Non-pigmented ciliary epithelial cell (primary cell): ENCODE data around the gene GRB2.
"Not testable (repeated sequence)": the region's sequence is repeated elsewhere in the genome, so short reads cannot be mapped to it uniquely, and the experiment has no call there.

ENCODE experiments used
- DNase-seq: peaks from one replicate; pipeline ENCODE4 v3.0.0-alpha.2; 2010; ENCODE audit warnings: low read depth

Gene GRB2

GRCh38 chr17:75387771-75388170, 17.7 kb downstream of the GRB2 start:
- no peak for DNase-seq

- DNase-seq: no peak
Measured at GRCh38 chr17:75386430-75386829, 19.0 kb downstream of the GRB2 start.

DNA sequence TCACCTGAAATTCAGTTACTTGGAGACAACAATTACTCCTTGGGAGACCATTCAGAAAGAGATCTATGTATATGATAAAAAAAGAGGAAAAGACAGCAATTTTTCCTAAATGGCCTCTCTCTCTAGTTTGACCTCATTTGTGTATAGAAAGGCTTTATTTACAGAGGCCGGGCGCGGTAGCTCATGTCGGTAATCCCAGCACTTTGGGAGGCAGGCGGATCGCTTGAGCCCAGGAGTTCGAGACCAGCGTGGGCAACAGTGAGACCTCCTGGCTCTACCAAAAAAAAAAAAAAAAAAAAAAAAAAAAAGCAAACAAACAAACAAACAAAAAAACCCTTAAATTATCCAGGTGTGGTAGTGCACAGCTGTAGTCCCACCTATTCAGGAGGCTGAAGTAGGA, 20.7 kb downstream of the GRB2 start:
- DNase-seq: no peak

- no peak for DNase-seq
Measured at GRCh38 chr17:75383842-75384195, 21.7 kb downstream of the GRB2 start.

- DNase-seq: no peak
Measured at GRCh38 chr17:75380750-75381149, 24.7 kb downstream of the GRB2 start.

DNA sequence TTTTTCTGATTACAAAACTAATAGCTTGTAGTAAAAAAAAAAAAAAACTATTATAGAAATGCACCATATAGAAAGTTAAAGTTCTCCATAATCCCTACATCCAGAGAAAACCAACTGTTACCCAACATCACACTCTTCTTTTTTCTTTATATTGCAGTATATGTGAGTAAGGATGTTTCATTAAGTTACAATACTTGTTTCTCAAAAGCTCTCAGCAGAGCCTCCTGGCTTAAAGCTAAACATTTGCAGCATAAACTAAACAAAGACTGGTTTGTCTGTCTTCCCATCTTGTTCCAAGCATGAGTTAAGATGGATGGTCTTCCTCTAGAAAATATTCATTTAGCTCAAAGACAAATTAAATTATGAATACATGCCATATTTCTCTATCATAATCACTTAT, 25.2 kb downstream of the GRB2 start:
- DNase-seq: no peak

DNA sequence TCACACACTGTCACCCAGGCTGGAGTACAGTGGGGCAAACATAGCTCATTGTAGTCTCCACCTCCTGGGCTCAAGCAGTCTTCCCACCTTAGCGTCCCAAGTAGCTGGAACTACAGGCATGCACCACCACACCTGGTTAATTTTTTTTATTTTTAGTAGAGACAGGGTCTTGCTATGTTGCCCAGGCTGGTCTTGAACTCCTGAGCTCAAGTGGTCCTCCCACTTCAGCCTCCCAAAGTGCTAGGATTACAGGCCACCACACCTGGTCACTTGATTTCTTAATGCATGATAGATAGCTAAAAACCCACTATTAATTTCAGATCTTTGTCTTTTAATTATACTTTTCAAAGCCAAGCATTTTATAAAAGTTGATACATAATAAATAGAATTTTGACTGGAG, 26.1 kb downstream of the GRB2 start:
- not testable (repeated sequence) for DNase-seq

GRCh38 chr17:75373280-75373679, 32.2 kb downstream of the GRB2 start:
- no peak for DNase-seq

GRCh38 chr17:75371981-75372380, 33.5 kb downstream of the GRB2 start:
- no peak for DNase-seq

GRCh38 chr17:75371339-75371738, 34.1 kb downstream of the GRB2 start:
- no peak for DNase-seq

DNA sequence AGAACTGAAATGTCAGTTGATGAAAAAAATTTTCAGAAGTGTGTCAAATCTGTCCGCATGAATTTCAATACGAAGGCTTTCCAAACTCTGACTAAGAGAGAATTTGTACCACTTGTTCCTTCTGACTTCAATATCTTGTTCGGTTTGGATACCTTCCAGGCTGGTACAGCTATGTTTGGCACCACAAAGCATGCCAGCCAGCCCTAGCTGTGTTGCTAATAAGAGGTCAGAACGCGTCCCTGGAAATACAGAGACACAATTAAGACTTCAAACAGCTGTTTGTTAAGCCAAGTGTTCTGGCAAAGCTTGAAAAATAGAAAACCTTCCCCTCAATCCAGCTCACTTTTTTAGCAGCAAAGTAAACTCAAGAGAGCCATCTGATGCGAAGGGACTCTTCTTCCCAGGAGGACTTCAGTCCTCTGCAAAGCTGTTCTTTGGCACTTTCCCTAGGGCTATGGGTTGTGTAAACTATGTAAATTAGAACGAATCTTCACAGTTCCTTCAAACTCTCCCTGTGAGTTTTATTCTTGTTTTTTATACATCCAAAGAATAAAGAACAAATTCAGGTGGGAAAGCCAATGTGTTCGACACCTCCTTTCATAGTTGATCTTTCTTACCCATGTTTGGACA, 35.1 kb downstream of the GRB2 start:
- DNase-seq: no peak

- not testable (repeated sequence) for DNase-seq
Measured at GRCh38 chr17:75367838-75368789, 37.4 kb downstream of the GRB2 start.

DNA sequence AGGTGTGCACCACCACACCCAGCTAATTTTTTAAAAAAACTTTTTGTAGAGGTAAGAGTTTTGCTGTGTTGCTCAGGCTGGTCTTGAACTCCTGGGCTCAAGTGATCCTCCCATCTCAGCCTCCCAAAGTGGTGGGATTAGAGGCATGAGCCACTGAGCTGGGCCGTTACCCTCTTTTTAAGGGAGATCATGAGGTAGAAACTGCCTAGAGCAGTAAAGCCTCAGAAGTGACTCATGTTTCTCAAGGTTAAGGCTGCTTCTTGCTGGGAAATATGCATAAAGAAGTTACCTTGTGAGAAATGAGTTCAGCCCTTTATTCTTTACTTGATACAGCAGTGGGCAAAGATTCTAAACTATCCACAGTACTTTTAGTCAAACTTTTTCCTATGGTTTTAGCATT, 38.2 kb downstream of the GRB2 start:
- DNase-seq: no peak

DNA sequence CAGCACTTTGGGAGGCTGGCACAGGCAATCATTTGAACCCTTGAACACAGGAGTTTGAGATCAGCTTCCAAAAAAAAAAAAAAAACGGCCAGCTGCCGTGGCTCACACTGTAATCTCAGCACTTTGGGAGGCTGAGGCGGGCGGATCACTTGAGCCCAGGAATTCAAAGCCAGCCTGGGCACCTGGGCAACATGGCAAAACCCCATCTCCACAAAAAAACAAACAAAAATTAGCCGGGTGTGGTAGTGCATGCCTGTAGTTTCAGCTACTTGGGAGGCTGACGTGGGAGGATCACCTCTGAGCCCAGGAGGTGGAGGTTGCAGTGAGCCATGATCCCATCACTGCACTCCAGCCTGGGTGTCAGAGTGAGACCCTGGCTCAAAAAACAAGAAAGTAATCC, 39.0 kb downstream of the GRB2 start:
- DNase-seq: no peak

GRCh38 chr17:75365931-75366275, 39.6 kb downstream of the GRB2 start:
- DNase-seq: no peak

GRCh38 chr17:75365009-75365930, 40.2 kb downstream of the GRB2 start:
- DNase-seq: no peak

GRCh38 chr17:75364078-75364477, 41.4 kb downstream of the GRB2 start:
- DNase-seq: peak; percentile 65

DNA sequence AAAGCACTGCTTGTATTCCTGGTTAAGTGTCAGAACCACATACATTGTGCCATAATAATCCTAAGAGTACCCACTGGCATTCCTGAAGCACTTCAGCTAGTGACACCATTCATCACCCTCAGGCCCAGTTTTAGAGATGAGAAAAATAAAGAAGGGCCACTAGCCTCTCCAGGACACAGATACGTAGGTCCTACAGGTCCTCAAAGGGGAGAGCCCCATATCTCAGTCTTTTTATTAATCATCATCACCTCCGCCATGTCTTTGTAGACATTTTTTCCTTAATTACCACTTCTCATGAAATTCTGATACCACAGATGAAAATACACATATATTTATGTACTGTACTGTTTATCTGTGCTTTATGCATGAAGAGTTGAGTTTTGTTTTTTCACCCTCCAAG, 43.5 kb downstream of the GRB2 start:
- no peak for DNase-seq

- DNase-seq: no peak
Measured at GRCh38 chr17:75361344-75361743, 44.1 kb downstream of the GRB2 start.

DNA sequence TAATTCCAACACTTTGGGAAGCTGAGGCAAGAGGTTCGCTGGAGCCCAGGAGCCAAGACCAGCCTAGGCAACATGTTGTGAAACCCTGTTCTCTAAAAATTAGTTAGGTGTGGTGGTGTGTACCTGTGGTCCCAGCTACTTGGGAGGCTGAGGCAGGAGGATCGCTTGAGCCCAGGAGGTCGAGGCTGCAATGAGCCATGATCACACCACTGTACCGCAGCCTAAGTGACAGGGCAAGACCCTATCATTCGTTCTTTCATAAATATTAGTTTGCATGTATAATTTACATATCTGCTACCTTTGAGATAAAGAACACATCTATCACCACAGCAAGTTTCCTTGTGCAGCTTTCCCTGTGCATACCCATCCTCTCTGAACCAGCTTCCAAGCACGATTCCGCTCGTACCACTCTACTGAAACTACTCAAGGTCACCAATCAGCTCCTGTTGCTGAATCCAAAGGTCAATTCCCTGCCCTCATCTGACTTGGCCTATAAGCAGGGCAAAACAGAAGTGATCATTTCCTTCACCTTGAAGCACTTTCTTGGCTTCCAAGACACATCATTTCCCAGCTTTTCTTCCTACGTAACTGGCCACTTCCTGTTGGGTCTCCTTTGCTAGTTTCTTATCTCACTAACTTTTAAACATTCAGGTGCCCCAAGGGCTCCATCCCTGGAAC, 49.1 kb downstream of the GRB2 start:
- no peak for DNase-seq

DNA sequence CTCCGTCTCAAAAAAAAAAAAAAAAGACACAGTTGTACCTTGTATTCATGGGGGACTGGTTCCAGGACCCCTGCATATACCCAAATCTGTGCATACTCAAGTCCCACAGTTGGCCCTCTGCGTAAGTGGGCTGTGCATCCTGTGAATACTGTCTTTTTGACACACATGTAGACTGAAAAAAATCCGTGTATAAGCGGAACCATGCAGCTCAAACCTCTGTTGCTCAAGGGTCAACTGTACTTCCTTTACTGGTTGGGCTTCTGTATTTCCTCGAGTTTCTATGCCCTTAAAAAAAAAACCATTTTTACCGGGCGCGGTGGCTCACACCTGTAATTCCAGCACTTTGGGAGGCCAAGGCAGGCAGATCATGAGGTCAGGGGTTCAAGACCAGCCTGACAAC, 52.3 kb downstream of the GRB2 start:
- no peak for DNase-seq

GRCh38 chr17:75352079-75352569, 53.4 kb downstream of the GRB2 start:
- DNase-seq: no peak
